HG03469 (cell line): ENCODE measurements around the gene ARMC12.

ENCODE experiments used
- ATAC-seq: cut with Tn5 transposase; IDR thresholded peaks from one replicate; pipeline ENCODE4 v1.9.1; 2021; ENCODE audit warnings: mild to moderate bottlenecking, moderate library complexity, moderate number of reproducible peaks; ENCODE audit not compliant: unreplicated experiment

ARMC12 gene

DNA sequence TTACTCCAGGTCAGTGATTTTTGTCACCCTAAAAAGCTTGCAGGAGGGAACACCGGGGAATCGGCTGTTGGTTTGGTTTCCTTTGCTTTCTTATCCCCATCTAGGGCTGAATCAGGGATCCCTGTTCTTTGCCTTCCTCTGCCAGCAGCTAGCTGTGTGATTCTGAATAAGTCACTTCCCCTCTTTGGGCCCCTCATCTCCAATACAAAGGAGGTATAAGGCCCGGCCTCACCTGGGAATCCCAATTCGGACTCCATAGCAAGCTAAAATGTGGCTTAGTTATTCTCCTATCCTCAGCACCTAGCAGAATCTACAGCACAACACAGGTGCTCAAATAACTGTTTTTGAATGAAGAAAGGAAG is 18.5 kb upstream of the ARMC12 start:
- no peak for ATAC-seq

DNA sequence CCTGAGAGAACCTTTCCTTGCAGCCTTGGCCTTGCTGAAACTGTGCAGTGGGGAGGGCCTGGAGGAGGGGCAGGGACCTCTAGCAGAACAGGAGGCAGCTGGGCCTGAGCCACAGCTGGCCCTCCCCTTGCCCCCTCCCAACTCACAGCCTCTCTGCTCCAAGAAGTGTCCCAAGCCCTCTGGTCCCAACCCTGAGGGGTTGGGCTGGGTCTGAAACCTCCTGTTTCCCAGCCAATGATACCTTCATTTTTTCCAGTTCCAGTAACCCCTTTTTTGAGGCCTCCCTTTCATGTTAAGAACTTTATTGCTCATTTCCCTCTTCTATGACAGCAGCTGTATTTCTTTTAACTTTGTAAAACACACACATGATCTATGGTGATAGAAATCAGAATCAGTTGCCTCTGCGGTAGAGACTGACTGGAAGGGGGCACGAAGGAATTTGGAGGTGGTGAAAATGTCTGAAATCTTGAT is 17.9 kb upstream of the ARMC12 start:
- ATAC-seq, result no peak

- no peak for ATAC-seq
Measured at GRCh38 chr6:35719404-35719829, 17.4 kb upstream of the ARMC12 start.

GRCh38 chr6:35719830-35720733 is 16.8 kb upstream of the ARMC12 start:
- ATAC-seq, result no peak

- ATAC-seq, result no peak
Measured at GRCh38 chr6:35722121-35722761, 14.6 kb upstream of the ARMC12 start.

GRCh38 chr6:35723587-35723986 is 13.2 kb upstream of the ARMC12 start:
- no peak for ATAC-seq

GRCh38 chr6:35724059-35724458 is 12.8 kb upstream of the ARMC12 start:
- no peak for ATAC-seq

DNA sequence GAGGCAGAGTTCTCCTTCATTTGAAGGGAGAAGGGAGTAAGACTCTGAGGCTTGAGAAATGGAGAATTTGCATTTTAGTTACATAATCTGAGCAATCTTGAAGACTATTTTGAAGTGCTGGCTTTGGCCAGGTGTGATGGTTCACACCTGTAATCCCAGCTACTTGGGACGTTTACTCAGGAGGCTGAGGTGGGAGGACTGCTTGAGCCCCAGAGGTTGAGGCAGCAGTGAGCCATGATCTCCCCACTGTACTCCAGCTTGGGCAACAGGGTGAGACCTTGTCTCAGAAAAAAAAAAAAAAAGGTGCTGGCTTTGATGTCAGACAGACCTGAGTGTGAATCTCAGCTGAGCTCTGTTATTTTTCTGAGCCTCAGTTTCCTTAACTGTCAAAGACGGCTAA is 12.4 kb upstream of the ARMC12 start:
- ATAC-seq, result no peak

DNA sequence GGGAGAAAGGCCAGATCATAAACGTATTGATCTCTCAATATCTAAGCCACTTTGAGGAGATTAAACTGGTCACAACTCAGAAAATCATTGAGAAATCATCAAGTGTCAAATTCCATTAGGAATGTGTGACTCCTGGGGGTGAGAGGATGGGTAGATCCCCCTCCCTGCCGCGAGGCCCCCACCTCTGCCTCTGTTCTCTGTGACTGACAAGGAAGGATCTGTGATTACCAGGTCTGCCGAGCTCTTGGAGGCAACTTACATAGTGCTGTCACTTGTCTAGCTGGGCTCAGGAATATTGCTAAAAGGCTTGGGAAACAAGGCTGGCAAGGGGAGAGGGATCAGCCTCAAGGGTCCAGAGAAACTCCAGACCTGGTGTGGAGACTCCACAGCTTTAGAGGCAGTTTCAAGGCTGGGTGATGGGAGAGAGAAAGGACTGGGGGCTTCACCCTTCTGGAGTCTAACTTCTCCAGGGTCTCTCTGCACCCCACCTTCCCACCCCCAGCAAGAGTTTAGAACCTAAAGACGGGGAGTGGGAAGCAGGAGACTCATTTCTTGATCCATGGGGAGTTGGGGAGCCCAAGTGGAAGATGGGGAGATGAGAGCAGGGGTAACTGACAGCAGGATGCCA is 11.6 kb upstream of the ARMC12 start:
- ATAC-seq, result no peak

DNA sequence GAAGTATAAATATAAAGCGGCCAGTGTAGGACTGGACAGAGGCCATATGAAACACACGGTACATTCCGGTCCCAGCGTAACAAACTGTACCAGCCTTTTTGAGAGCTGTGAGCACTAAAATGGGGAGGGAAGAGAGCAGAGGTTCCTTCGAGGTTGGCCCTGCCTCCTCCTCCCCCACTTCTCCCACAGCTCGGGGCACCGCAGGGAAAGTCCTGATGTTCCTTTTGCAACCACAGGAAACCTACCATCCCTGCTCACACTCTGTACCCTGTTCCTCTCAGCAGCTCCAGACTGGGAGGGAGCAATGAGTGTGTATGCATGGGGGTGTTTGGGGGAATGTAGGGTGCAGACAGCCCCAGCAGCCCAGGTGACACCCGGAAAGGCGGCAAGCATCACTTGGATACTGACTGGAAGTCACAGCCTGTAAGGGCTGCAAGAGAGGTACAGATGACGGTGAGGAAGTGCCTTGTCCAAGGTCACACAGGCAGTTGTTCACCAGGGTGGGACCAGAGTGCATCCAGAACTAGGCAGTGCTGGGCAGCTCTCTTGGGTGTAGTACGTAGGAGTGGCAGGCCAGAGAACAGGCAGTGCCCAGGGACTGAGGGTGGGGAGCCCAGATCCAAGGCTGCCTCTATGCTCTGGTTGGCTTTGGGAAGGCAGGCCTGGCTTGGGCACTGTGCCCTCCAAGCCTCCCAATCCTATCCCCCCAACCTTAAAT is 11.0 kb upstream of the ARMC12 start:
- no peak for ATAC-seq

DNA sequence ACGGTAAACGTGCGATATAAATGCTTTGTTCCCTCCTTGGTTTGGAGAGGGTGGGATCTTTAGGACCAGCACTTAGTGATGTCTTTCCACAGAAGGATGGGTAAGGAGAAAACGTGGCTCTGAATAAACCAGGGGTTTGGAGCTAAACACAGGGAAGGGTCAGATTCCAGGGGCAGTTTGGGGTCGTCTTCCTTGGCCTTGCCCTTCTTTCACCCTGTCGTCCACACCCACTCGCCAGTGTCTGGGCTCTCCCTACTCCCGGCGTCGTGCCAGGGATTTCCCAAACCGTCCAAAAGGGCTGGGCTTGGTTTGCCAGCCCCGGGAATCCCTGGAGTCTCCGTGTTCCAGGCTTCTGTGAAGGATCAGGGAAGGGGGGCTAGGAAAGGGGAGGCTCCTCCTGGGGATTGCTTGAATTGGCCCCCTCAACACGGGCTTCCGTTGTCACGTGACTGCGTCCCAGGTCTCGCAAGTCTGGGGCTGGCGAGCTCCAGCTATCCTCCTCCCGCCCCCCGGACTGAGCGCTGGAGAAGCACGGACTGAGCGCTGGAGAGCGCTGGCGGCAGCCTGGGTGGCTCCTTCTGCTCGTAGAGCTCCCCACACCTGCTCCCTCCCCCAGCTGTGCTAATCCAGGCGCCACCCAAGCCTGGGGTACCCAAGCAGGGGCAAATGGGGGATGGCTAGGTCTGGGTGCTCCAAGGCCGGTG is 9.4 kb upstream of the ARMC12 start:
- ATAC-seq, result no peak

GRCh38 chr6:35727935-35728682 is 8.7 kb upstream of the ARMC12 start:
- no peak for ATAC-seq

- ATAC-seq, result no peak
Measured at GRCh38 chr6:35728683-35729678, 7.9 kb upstream of the ARMC12 start.

- ATAC-seq, result no peak
Measured at GRCh38 chr6:35729722-35730121, 7.1 kb upstream of the ARMC12 start.

DNA sequence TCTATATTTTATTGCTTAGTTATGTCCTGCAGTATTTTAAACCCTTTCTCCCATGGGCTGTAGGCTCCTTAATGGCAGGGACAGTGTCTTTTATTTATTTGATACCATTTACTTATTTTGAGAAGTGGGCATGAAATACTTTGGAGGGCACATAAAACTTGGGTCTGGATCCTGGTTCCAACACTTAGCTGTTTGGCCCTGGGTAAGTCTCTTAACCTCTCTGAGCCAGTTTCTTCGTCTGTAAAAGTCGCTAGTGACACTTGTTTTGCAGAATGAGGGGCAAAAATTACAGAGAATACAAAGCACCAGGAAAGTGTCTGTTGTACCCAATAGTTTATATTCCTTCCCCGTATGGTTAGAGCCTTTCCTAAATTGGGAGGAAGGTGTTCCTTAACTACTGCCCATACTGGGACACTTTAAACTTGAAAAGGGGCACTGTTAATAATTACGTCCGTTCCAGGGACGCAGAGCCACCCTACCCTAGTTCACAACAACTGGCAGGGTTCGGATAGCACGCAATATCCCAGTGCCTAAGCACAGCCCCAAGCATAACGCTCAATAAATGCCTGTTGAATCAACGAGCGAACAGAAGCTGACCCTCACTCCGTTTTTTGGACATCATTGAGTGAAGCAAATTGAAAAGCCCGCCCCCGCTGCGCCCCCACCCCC is 6.0 kb upstream of the ARMC12 start:
- no peak for ATAC-seq

- ATAC-seq, result no peak
Measured at GRCh38 chr6:35731414-35731735, 5.5 kb upstream of the ARMC12 start.

DNA sequence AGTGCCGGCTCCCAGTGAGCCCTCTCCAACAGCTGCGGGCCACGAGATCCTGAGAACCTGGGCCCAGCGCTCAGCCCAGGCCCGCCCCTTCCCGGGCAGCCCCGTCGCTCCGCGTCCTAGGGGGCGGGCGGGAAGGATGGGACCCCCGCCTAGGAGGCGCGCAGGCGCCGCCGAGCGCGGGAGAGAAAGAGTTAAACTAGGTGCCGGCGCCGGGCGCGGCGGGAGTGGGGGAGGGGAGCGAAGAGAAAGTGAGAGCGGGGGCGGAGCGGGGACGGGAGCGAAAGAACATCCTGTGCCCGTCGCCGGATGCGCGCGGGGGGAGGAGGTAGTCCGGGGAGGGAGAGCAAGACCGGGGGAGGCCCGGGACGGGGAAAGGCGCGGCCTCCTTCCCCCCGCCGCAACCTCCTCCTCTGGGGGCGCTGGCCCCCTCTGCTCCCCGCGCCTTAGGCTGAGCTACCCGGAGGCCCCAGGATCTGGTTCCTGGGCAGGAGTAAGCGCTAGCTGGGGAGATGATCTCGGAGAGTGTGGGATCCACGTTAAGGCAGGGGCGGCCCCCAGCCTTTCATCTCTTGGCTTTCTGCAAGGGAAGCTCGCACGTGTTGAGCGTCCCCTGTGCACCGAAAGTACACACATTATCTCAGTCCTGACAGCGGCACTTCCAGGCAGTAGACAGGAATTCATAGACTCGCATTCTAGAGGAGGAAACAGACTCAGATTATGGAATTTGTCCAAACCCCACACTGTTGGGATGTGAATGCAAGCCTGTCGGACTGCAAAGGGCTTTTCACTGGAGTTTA is 4.9 kb upstream of the ARMC12 start:
- ATAC-seq, result no peak
